DOHH2 (cell line): ENCODE results near the gene CALN1.

Source experiments
- H3F3A ChIP-seq: fragments of 200-600 bp; sonication (generic), shearing (Covaris generic); 2 replicates; pipeline ENCODE4 v1.6.0; 2016; ENCODE audit warnings: antibody characterized with exemption, mild to moderate bottlenecking; ENCODE audit not compliant: control insufficient read depth, insufficient read depth
- H3K27ac ChIP-seq: fragments of 200-600 bp; sonication (generic); 2 replicates; pipeline ENCODE4 v1.5.1; 2014; ENCODE audit warnings: low read depth, mild to moderate bottlenecking, low read length, moderate library complexity
- H3K27me3 ChIP-seq: fragments of 200-600 bp; sonication (generic); 2 replicates; pipeline ENCODE4 v1.6.1; 2014; ENCODE audit warnings: mild to moderate bottlenecking, low read length, mixed read lengths; ENCODE audit not compliant: control insufficient read depth
- H3K36me3 ChIP-seq: fragments of 200-600 bp; sonication (generic); 2 replicates; pipeline ENCODE4 v1.6.1; 2014; ENCODE audit warnings: mild to moderate bottlenecking, low read length, moderate library complexity, mixed read lengths; ENCODE audit not compliant: control insufficient read depth
- H3K4me1 ChIP-seq: fragments of 200-600 bp; sonication (generic); 2 replicates; pipeline ENCODE4 v1.6.1; 2014; ENCODE audit warnings: mild to moderate bottlenecking, low read length, mixed read lengths; ENCODE audit not compliant: control insufficient read depth
- H3K4me2 ChIP-seq: fragments of 200-600 bp; sonication (generic); 2 replicates; pipeline ENCODE4 v1.6.0; 2014; ENCODE audit warnings: mild to moderate bottlenecking, low read length, moderate library complexity
- H3K4me3 ChIP-seq: fragments of 200-600 bp; sonication (generic); 2 replicates; pipeline ENCODE4 v1.5.1; 2014; ENCODE audit warnings: mild to moderate bottlenecking, low read length, mixed read lengths
- H3K79me2 ChIP-seq: fragments of 200-600 bp; sonication (generic); 2 replicates; pipeline ENCODE4 v1.6.1; 2014; ENCODE audit warnings: mild to moderate bottlenecking, low read length, mixed read lengths; ENCODE audit not compliant: control insufficient read depth
- H3K9me2 ChIP-seq: fragments of 200-600 bp; sonication (generic); replicated peaks from 2 replicates; pipeline ENCODE4 v1.6.1; 2014; ENCODE audit warnings: mild to moderate bottlenecking, low read length, mixed read lengths; ENCODE audit not compliant: control insufficient read depth
- H3K9me3 ChIP-seq: fragments of 200-600 bp; sonication (generic); 2 replicates; pipeline ENCODE4 v1.6.1; 2014; ENCODE audit warnings: antibody characterized with exemption, low read length, mixed read lengths; ENCODE audit not compliant: control insufficient read depth, insufficient read depth
- H4K20me1 ChIP-seq: fragments of 200-600 bp; sonication (generic); 2 replicates; pipeline ENCODE4 v1.6.0; 2014; ENCODE audit warnings: low read depth, mild to moderate bottlenecking, antibody characterized with exemption, low read length, moderate library complexity; ENCODE audit not compliant: control insufficient read depth, insufficient read depth
- CTCF ChIP-seq: fragments of 200-600 bp; sonication (generic); IDR thresholded peaks from one replicate; pipeline ENCODE4 v1.5.1; 2014; ENCODE audit warnings: antibody characterized with exemption, mild to moderate bottlenecking, low read depth, low read length; ENCODE audit not compliant: poor library complexity, severe bottlenecking
- EZH2phosphoT487 ChIP-seq: fragments of 200-600 bp; sonication (generic); IDR thresholded peaks from 2 replicates; pipeline ENCODE4 v1.6.1; 2017; ENCODE audit warnings: borderline replicate concordance, mild to moderate bottlenecking, antibody characterized with exemption, low read length, moderate library complexity, mixed read lengths

Gene CALN1

GRCh38 chr7:72437610-72438009 lies 25.5 kb upstream of the CALN1 start:
- TF ChIP-seq CTCF (no peak), EZH2phosphoT487 (no peak)
- Histone ChIP-seq H3K9me2 (no peaks in the 10 kb centered on the region), H3K4me2 (no peak overlapping the region), H3K4me1 (no peaks in the 10 kb centered on the region), H3K9me3 (no peaks in the 10 kb centered on the region), H3K36me3 (no peaks in the 10 kb centered on the region), H3F3A (no peaks in the 10 kb centered on the region), H3K4me3 (no peak overlapping the region), H4K20me1 (no peaks in the 10 kb centered on the region), H3K27me3 (no peaks in the 10 kb centered on the region), H3K79me2 (no peaks in the 10 kb centered on the region), H3K27ac (no peak overlapping the region)

- Histone ChIP-seq H3K4me1 (no peaks in the 10 kb centered on the region), H3F3A (no peaks in the 10 kb centered on the region), H3K9me2 (no peaks in the 10 kb centered on the region), H4K20me1 (no peaks in the 10 kb centered on the region), H3K4me2 (no peak overlapping the region), H3K27me3 (no peaks in the 10 kb centered on the region), H3K9me3 (no peaks in the 10 kb centered on the region), H3K4me3 (no peak overlapping the region), H3K36me3 (no peaks in the 10 kb centered on the region), H3K79me2 (no peaks in the 10 kb centered on the region), H3K27ac (no peak overlapping the region)
- TF ChIP-seq CTCF: no peak
Measured at GRCh38 chr7:72437061-72437585, 25.0 kb upstream of the CALN1 start.

- Histone ChIP-seq H3K36me3 (no peaks in the 10 kb centered on the region), H3F3A (no peaks in the 10 kb centered on the region), H3K4me2 (no peak overlapping the region), H3K4me3 (no peak overlapping the region), H3K27ac (no peak overlapping the region), H3K4me1 (no peaks in the 10 kb centered on the region), H3K9me3 (no peaks in the 10 kb centered on the region; the same call in 1 of the 2 replicates), H4K20me1 (no peaks in the 10 kb centered on the region), H3K9me2 (no peaks in the 10 kb centered on the region), H3K27me3 (no peaks in the 10 kb centered on the region), H3K79me2 (no peaks in the 10 kb centered on the region)
- no peak for TF ChIP-seq CTCF
- TF ChIP-seq EZH2phosphoT487: no peak
Measured at GRCh38 chr7:72435925-72436480, 23.9 kb upstream of the CALN1 start.
